ENCODE data around the gene CREG2. TPM values are rescaled to one million over a fixed set of nuclear protein-coding genes. Genes with fewer than 3 reads are reported as not detected.

The CREG2 gene
- total and polyA plus RNA-seq, 2 experiments from 2014 or later = 1.7 to 2.6 TPM

DNA sequence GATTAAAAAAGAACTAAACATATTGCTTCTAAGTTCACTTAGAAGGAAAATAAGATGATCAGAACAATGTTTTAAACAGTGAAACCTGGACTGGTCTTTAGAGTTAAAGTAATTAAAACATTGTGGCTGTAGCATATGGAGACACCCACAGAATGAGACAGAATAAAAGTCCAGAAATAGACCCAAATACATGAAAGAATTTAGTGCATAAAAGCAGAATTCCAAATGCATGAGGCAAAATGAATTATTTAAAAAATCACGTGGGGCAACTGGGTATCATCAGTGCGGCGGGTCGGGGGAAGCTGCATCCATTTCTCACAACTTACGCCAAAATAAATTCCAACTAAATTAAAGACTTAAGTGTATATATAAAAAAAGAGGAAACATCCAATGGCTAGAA is 90.9 kb downstream of the CREG2 start:
- Histone ChIP-seq H3K9me2 (ENCODE audit: insufficient read depth) (no peaks in the 10 kb centered on the region), H3K36me3 (ENCODE audit: insufficient read depth) (no peaks in the 10 kb centered on the region; the same call in 1 of the 2 replicates), H3K4me1 (ENCODE audit: insufficient read depth) (0 out of 2 replicates have a peak, but pooled peaks cover 2% of the 10 kb centered on the region), H3K27ac (ENCODE audit: low read depth) (no peak overlapping the region), H2AFZ (no peak overlapping the region), H4K20me1 (replicated peaks; ENCODE audit: insufficient read depth) (peaks cover 30% of the 10 kb centered on the region; the same call in 1 of the 2 replicates), H3K79me2 (replicated peaks; ENCODE audit: insufficient read depth) (peaks cover 74% of the 10 kb centered on the region), H3K4me3 (no peak overlapping the region), H3F3A (replicated peaks; ENCODE audit: low read depth) (no peaks in the 10 kb centered on the region), H3K27me3 (ENCODE audit: insufficient read depth) (no peaks in the 10 kb centered on the region), H3K4me2 (no peak overlapping the region)
- TF ChIP-seq, protein P1, sequence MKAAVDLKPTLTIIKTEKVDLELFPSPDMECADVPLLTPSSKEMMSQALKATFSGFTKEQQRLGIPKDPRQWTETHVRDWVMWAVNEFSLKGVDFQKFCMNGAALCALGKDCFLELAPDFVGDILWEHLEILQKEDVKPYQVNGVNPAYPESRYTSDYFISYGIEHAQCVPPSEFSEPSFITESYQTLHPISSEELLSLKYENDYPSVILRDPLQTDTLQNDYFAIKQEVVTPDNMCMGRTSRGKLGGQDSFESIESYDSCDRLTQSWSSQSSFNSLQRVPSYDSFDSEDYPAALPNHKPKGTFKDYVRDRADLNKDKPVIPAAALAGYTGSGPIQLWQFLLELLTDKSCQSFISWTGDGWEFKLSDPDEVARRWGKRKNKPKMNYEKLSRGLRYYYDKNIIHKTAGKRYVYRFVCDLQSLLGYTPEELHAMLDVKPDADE (IDR thresholded peaks at IDR 0.05) = no peak
- TF ChIP-seq NANOG (IDR thresholded peaks at IDR 0.05; ENCODE audit: borderline replicate concordance) (no peak), ZNF114 (CRISPR knock-in tag; IDR thresholded peaks at IDR 0.05) (no peak), EZH2 (IDR thresholded peaks at IDR 0.05; ENCODE audit: low read depth, unreplicated experiment) (no peak), POLR2AphosphoS5 (IDR thresholded peaks at IDR 0.05; ENCODE audit: low read depth) (no peak), JUNB (IDR thresholded peaks at IDR 0.05; ENCODE audit: unreplicated experiment) (no peak), STAT1 (IDR thresholded peaks at IDR 0.05; ENCODE audit: unreplicated experiment) (no peak), CREB1 (CRISPR knock-in tag; IDR thresholded peaks at IDR 0.05; ENCODE audit: low read depth) (no peak), EZH2phosphoT487 (IDR thresholded peaks at IDR 0.05; ENCODE audit: unreplicated experiment) (no peak), ZNF331 (CRISPR knock-in tag; IDR thresholded peaks at IDR 0.05; ENCODE audit: low read depth) (no peak), CTCF (conservative IDR thresholded peaks at IDR 0.05; ENCODE audit: low read depth in 2 of 2) (no peak)
- TF ChIP-seq, protein P2, sequence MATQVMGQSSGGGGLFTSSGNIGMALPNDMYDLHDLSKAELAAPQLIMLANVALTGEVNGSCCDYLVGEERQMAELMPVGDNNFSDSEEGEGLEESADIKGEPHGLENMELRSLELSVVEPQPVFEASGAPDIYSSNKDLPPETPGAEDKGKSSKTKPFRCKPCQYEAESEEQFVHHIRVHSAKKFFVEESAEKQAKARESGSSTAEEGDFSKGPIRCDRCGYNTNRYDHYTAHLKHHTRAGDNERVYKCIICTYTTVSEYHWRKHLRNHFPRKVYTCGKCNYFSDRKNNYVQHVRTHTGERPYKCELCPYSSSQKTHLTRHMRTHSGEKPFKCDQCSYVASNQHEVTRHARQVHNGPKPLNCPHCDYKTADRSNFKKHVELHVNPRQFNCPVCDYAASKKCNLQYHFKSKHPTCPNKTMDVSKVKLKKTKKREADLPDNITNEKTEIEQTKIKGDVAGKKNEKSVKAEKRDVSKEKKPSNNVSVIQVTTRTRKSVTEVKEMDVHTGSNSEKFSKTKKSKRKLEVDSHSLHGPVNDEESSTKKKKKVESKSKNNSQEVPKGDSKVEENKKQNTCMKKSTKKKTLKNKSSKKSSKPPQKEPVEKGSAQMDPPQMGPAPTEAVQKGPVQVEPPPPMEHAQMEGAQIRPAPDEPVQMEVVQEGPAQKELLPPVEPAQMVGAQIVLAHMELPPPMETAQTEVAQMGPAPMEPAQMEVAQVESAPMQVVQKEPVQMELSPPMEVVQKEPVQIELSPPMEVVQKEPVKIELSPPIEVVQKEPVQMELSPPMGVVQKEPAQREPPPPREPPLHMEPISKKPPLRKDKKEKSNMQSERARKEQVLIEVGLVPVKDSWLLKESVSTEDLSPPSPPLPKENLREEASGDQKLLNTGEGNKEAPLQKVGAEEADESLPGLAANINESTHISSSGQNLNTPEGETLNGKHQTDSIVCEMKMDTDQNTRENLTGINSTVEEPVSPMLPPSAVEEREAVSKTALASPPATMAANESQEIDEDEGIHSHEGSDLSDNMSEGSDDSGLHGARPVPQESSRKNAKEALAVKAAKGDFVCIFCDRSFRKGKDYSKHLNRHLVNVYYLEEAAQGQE (IDR thresholded peaks at IDR 0.05; ENCODE audit: unreplicated experiment) = no peak
- TF ChIP-seq, protein P3, sequence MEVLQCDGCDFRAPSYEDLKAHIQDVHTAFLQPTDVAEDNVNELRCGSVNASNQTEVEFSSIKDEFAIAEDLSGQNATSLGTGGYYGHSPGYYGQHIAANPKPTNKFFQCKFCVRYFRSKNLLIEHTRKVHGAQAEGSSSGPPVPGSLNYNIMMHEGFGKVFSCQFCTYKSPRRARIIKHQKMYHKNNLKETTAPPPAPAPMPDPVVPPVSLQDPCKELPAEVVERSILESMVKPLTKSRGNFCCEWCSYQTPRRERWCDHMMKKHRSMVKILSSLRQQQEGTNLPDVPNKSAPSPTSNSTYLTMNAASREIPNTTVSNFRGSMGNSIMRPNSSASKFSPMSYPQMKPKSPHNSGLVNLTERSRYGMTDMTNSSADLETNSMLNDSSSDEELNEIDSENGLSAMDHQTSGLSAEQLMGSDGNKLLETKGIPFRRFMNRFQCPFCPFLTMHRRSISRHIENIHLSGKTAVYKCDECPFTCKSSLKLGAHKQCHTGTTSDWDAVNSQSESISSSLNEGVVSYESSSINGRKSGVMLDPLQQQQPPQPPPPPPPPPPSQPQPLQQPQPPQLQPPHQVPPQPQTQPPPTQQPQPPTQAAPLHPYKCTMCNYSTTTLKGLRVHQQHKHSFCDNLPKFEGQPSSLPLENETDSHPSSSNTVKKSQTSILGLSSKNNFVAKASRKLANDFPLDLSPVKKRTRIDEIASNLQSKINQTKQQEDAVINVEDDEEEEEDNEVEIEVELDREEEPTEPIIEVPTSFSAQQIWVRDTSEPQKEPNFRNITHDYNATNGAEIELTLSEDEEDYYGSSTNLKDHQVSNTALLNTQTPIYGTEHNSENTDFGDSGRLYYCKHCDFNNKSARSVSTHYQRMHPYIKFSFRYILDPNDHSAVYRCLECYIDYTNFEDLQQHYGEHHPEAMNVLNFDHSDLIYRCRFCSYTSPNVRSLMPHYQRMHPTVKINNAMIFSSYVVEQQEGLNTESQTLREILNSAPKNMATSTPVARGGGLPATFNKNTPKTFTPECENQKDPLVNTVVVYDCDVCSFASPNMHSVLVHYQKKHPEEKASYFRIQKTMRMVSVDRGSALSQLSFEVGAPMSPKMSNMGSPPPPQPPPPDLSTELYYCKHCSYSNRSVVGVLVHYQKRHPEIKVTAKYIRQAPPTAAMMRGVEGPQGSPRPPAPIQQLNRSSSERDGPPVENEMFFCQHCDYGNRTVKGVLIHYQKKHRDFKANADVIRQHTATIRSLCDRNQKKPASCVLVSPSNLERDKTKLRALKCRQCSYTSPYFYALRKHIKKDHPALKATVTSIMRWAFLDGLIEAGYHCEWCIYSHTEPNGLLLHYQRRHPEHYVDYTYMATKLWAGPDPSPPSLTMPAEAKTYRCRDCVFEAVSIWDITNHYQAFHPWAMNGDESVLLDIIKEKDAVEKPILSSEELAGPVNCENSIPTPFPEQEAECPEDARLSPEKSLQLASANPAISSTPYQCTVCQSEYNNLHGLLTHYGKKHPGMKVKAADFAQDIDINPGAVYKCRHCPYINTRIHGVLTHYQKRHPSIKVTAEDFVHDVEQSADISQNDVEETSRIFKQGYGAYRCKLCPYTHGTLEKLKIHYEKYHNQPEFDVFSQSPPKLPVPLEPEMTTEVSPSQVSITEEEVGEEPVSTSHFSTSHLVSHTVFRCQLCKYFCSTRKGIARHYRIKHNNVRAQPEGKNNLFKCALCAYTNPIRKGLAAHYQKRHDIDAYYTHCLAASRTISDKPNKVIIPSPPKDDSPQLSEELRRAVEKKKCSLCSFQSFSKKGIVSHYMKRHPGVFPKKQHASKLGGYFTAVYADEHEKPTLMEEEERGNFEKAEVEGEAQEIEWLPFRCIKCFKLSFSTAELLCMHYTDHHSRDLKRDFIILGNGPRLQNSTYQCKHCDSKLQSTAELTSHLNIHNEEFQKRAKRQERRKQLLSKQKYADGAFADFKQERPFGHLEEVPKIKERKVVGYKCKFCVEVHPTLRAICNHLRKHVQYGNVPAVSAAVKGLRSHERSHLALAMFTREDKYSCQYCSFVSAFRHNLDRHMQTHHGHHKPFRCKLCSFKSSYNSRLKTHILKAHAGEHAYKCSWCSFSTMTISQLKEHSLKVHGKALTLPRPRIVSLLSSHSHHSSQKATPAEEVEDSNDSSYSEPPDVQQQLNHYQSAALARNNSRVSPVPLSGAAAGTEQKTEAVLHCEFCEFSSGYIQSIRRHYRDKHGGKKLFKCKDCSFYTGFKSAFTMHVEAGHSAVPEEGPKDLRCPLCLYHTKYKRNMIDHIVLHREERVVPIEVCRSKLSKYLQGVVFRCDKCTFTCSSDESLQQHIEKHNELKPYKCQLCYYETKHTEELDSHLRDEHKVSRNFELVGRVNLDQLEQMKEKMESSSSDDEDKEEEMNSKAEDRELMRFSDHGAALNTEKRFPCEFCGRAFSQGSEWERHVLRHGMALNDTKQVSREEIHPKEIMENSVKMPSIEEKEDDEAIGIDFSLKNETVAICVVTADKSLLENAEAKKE (CRISPR knock-in tag; IDR thresholded peaks at IDR 0.05) = no peak
- H3K36me3 Mint-ChIP-seq (ENCODE audit: low read depth) = peaks cover 2% of the 10 kb centered on the region; the same call in 2 of the 3 replicates
- no peak for DNase-seq (ENCODE audit: low spot score)
- H3K4me1 Mint-ChIP-seq = peaks cover 9% of the 10 kb centered on the region
- H3K9me3 Mint-ChIP-seq = no peaks in the 10 kb centered on the region
- H3K27me3 Mint-ChIP-seq (ENCODE audit: insufficient read depth, low read depth, poor library complexity) = no peaks in the 10 kb centered on the region
- no peak overlapping the region for H3K27ac Mint-ChIP-seq
- no peak overlapping the region for H3K4me3 Mint-ChIP-seq
- ATAC-seq = no peak

Data from GM23338 (cell line).